ENCODE measurements around the gene ABR.

- TF ChIP-seq POLR2AphosphoS5 (IDR thresholded peaks at IDR 0.05; ENCODE audit: low read depth, low read length): no peak
- TF ChIP-seq CTCF (IDR thresholded peaks at IDR 0.05): no peak
- TF ChIP-seq TCF7L2 (IDR thresholded peaks at IDR 0.05; ENCODE audit: low read depth, low read length): no peak
- TF ChIP-seq SIN3A (IDR thresholded peaks at IDR 0.05; ENCODE audit: borderline replicate concordance, insufficient read depth, low read depth, low read length): no peak
Observed at GRCh38 chr17:1050996-1051925, 128.5 kb downstream of the ABR start.
